SK-N-SH (cell line): ENCODE measurements around the gene CYP21A2. TPM values are rescaled to one million over a fixed set of nuclear protein-coding genes. Genes with fewer than 3 reads are reported as not detected.

ENCODE experiments used
- CTCF ChIA-PET: fragments of 300-600, 350-600 bp; formaldehyde crosslinking; extraction: SDS; loops from one replicate; lab custom pipeline; 2021; lab: Yijun Ruan, JAX
- POLR2A ChIA-PET: fragments of 350-600 bp; sonication (Branson Sonifier 250); formaldehyde crosslinking; extraction: SDS; loops from one replicate; lab custom pipeline; 2020; ENCODE audit warnings: antibody characterized with exemption, inconsistent platforms; lab: Yijun Ruan, JAX
- DNase-seq: peaks from one replicate; pipeline ENCODE4 v3.0.0; 2012
- H2AFZ ChIP-seq: fragments of 200-600 bp; sonication (generic); 2 replicates; pipeline ENCODE4 v1.8.1; 2016; ENCODE audit warnings: antibody characterized with exemption, mild to moderate bottlenecking, low read depth
- H3F3A ChIP-seq: fragments of 200-600 bp; sonication (generic); replicated peaks from 2 replicates; pipeline ENCODE3; 2016; ENCODE audit warnings: antibody characterized with exemption, mild to moderate bottlenecking; ENCODE audit not compliant: insufficient read depth
- H3K27ac ChIP-seq, 2 experiments: fragments of 200-500 bp in 1 of 2; fragments of 200-600 bp in 1 of 2; sonication (Bioruptor generic) in 1 of 2; sonication (generic), shearing (Covaris generic) in 1 of 2; 2 replicates each; pipeline versions ENCODE4 v1.5.1 to v1.6.1; 2014 to 2016; ENCODE audit warnings: low read depth in 2 of 2, inconsistent platforms in 1 of 2, low read length in 1 of 2, mild to moderate bottlenecking in 1 of 2, mixed read lengths in 1 of 2
- H3K27me3 ChIP-seq: fragments of 200-600 bp; sonication (generic), shearing (Covaris generic); 2 replicates; pipeline ENCODE4 v1.6.1; 2016; ENCODE audit warnings: mixed run types; ENCODE audit not compliant: insufficient read depth
- H3K36me3 ChIP-seq, 2 experiments: fragments of 200-500 bp in 1 of 2; fragments of 200-600 bp in 1 of 2; sonication (Bioruptor generic) in 1 of 2; sonication (generic) in 1 of 2; replicated peaks in 1 of 2; 2 replicates each; pipeline versions ENCODE3 to v1.5.1; 2014 to 2016; ENCODE audit warnings: low read length in 1 of 2, mild to moderate bottlenecking in 1 of 2; ENCODE audit not compliant: insufficient read depth in 2 of 2, control insufficient read depth in 1 of 2
- H3K4me1 ChIP-seq, 2 experiments: fragments of 200-500 bp in 1 of 2; fragments of 200-600 bp in 1 of 2; sonication (Bioruptor generic) in 1 of 2; sonication (generic), shearing (Covaris generic) in 1 of 2; 2 replicates each; pipeline versions ENCODE4 v1.5.1 to v1.6.1; 2014 to 2016; ENCODE audit warnings: low read depth in 1 of 2, low read length in 1 of 2, mixed run types in 1 of 2; ENCODE audit not compliant: insufficient read depth in 2 of 2, control insufficient read depth in 1 of 2
- H3K4me2 ChIP-seq: fragments of 200-600 bp; sonication (generic), shearing (Covaris generic); 2 replicates; pipeline ENCODE4 v1.6.1; 2017; ENCODE audit warnings: mixed run types
- H3K4me3 ChIP-seq, 2 experiments: fragments of 200-500 bp in 1 of 2; fragments of 200-600 bp in 1 of 2; sonication (Bioruptor generic) in 1 of 2; sonication (generic), shearing (Covaris generic) in 1 of 2; 2 replicates each; pipeline versions ENCODE4 v1.5.1 to v1.8.1; 2014 to 2016; ENCODE audit warnings: low read depth in 2 of 2, inconsistent platforms in 1 of 2, low read length in 1 of 2, mild to moderate bottlenecking in 1 of 2, mixed read lengths in 1 of 2, moderate library complexity in 1 of 2
- H3K79me2 ChIP-seq: fragments of 200-600 bp; sonication (generic); 2 replicates; pipeline ENCODE4 v1.8.1; 2017; ENCODE audit warnings: mild to moderate bottlenecking; ENCODE audit not compliant: insufficient read depth
- H3K9ac ChIP-seq: fragments of 200-600 bp; sonication (generic); 2 replicates; pipeline ENCODE4 v1.6.1; 2017; ENCODE audit warnings: mixed run types
- H3K9me2 ChIP-seq: fragments of 200-600 bp; sonication (generic); 2 replicates; pipeline ENCODE4 v1.6.1; 2017; ENCODE audit warnings: mixed run types
- H3K9me3 ChIP-seq: fragments of 200-600 bp; sonication (generic); 2 replicates; pipeline ENCODE4 v1.6.1; 2017; ENCODE audit warnings: mixed run types, mild to moderate bottlenecking, moderate library complexity
- H4K20me1 ChIP-seq: fragments of 200-600 bp; sonication (generic); 2 replicates; pipeline ENCODE4 v1.6.1; 2017; ENCODE audit warnings: mild to moderate bottlenecking, mixed run types; ENCODE audit not compliant: insufficient read depth
- EP300 ChIP-seq, 2 experiments: IDR thresholded peaks; 2 replicates each; pipeline versions ENCODE4 v1.4.0 to v1.6.1; 2012; ENCODE audit warnings: borderline replicate concordance in 1 of 2, low read depth in 1 of 2, low read length in 1 of 2
- FOXJ3 ChIP-seq: sonication (generic); formaldehyde crosslinking; IDR thresholded peaks from 2 replicates; pipeline ENCODE4 v1.5.1; 2020; ENCODE audit warnings: mild to moderate bottlenecking, missing genetic modification reagents
- GABPA ChIP-seq: IDR thresholded peaks from 2 replicates; pipeline ENCODE4 v1.4.0; 2012; ENCODE audit warnings: low read depth, mild to moderate bottlenecking
- GATA2 ChIP-seq: sonication (generic); formaldehyde crosslinking; IDR thresholded peaks from 2 replicates; pipeline ENCODE4 v1.5.0; 2020; ENCODE audit warnings: mild to moderate bottlenecking, missing genetic modification reagents
- JUND ChIP-seq: IDR thresholded peaks from 2 replicates; pipeline ENCODE4 v1.4.0; 2012
- MEF2A ChIP-seq: IDR thresholded peaks from 2 replicates; pipeline ENCODE4 v1.4.0; 2012; ENCODE audit warnings: low read depth, borderline replicate concordance
- NRF1 ChIP-seq: IDR thresholded peaks from 2 replicates; pipeline ENCODE4 v1.6.1; 2012; ENCODE audit warnings: low read depth, mild to moderate bottlenecking, low read length
- PBX3 ChIP-seq: IDR thresholded peaks from 2 replicates; pipeline ENCODE4; 2012
- POLR2AphosphoS5 ChIP-seq: IDR thresholded peaks from 2 replicates; pipeline ENCODE4 v1.6.1; 2012; ENCODE audit warnings: low read depth, low read length
- RAD21 ChIP-seq: IDR thresholded peaks from 2 replicates; pipeline ENCODE4 v1.6.1; 2012; ENCODE audit warnings: mild to moderate bottlenecking, low read length
- RCOR1 ChIP-seq: fragments of 150-350 bp; IDR thresholded peaks from 2 replicates; pipeline ENCODE4 v1.6.1; 2017; ENCODE audit warnings: antibody characterized with exemption, low read length
- RFX5 ChIP-seq: IDR thresholded peaks from 2 replicates; pipeline ENCODE4 v1.6.1; 2012; ENCODE audit warnings: mild to moderate bottlenecking, improper control_type of control experiment, low read length
- RXRA ChIP-seq: IDR thresholded peaks from 2 replicates; pipeline ENCODE4 v1.4.0; 2012; ENCODE audit warnings: low read depth, mild to moderate bottlenecking, borderline replicate concordance
- SIN3A ChIP-seq: IDR thresholded peaks from 2 replicates; pipeline ENCODE4 v1.6.1; 2012; ENCODE audit warnings: low read depth, mild to moderate bottlenecking, low read length, moderate library complexity, borderline replicate concordance
- TCF12 ChIP-seq: IDR thresholded peaks from 2 replicates; pipeline ENCODE4 v1.4.0; 2012
- TEAD4 ChIP-seq: IDR thresholded peaks from 2 replicates; pipeline ENCODE4 v1.4.0; 2012; ENCODE audit warnings: mild to moderate bottlenecking, borderline replicate concordance; ENCODE audit not compliant: insufficient read depth
- YY1 ChIP-seq: IDR thresholded peaks from 2 replicates; pipeline ENCODE4 v1.4.0; 2012; ENCODE audit warnings: low read depth, mild to moderate bottlenecking
- WGBS: methylation state at CpG from one replicate; pipeline ENCODE4 v1.1.6; 2017; ENCODE audit warnings: low lambda C conversion rate; 5-methylcytosine and 5-hydroxymethylcytosine counted together
- polyA plus RNA-seq, 3 experiments: library from polyadenylated mRNA; depleted of rRNA; stranded (reverse); fragments of >200 nt; gene quantifications; 2 replicates each; pipeline ENCODE4 v1.2.3, GENCODE V29; 2012

The CYP21A2 gene
- polyA plus RNA-seq, 1 of the 3 experiments (the other 2 are of a cell fraction) = not detected

DNA sequence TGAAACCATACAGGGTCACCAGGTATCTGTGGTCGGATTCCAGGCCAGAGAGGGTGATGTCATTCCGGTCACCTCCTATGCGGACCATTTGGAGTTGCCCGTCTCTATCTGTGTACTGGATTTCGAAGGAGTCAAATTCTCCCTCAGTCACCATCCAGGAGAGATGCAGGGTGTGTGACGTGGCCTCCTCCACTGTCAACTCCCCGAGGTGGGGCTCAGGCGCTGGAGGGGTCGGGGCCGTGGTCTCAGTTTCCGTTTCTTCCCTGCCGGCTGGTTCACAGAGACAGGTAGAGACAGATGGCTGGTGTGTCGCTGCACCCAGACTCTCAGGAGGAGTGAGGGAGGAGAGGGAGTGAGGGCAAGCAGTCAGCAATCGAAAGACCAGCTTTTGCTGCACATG lies 30.7 kb downstream of the CYP21A2 start:
- no peaks in the 10 kb centered on the region for H4K20me1 ChIP-seq
- H3K27ac ChIP-seq = no peak overlapping the region
- H3K4me3 ChIP-seq = no peak overlapping the region
- ChIA-PET CTCF (interaction anchor here (1.1 kb wide), 1 partner anchor 50 kb away, joined by 3 read pairs; no protein-coding TSS in a partner anchor), POLR2A (no interaction called here)
- H3K36me3 ChIP-seq = no peaks in the 10 kb centered on the region
- H3K9me3 ChIP-seq = no peaks in the 10 kb centered on the region
- WGBS = 64% methylated on average over 12 of the region's 14 CpGs
- no peaks in the 10 kb centered on the region for H3F3A ChIP-seq
- H3K79me2 ChIP-seq = no peaks in the 10 kb centered on the region
- no peak overlapping the region for H2AFZ ChIP-seq
- H3K4me1 ChIP-seq = no peaks in the 10 kb centered on the region
- DNase-seq = no peak
- TF ChIP-seq GATA2 (CRISPR knock-in tag) = no peak
- no peak for TF ChIP-seq TEAD4
- no peak for TF ChIP-seq RAD21
- no peak for TF ChIP-seq MEF2A
- TF ChIP-seq PBX3 = no peak
- no peak for TF ChIP-seq RFX5
- no peak for TF ChIP-seq POLR2AphosphoS5
- TF ChIP-seq TCF12 = no peak
- TF ChIP-seq SIN3A = no peak
- TF ChIP-seq JUND = no peak
- TF ChIP-seq EP300 (IDR thresholded peaks at IDR 0.05; ENCODE audit: borderline replicate concordance in 1 of 2, low read depth in 1 of 2, low read length in 1 of 2) = no peak
- TF ChIP-seq YY1 = no peak
- TF ChIP-seq GABPA = no peak
- no peak for TF ChIP-seq RCOR1
- H3K9me2 ChIP-seq = no peaks in the 10 kb centered on the region
- no peak overlapping the region for H3K9ac ChIP-seq
- no peaks in the 10 kb centered on the region; the same call in 1 of the 2 replicates for H3K27me3 ChIP-seq
- no peak overlapping the region for H3K4me2 ChIP-seq

DNA sequence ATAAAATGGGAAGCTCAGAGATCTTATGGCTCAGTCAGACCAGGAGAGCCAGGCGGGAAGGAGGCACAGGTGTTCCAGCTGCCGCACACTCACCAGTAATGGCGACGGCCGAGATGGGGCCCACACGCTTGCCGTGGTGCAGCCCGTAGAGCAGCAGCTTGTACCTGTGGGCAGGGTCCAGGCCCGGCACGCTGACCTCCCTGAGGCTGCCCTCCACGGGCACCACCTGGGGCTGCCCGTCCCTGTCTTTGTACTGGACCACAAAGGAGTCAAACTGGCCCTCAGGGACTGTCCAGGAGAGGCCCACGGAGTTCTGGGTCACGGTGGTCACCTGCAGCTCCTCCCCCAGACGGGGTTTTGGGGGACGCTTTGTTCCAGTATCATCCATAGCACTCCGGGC lies 31.2 kb downstream of the CYP21A2 start:
- TF ChIP-seq FOXJ3 (CRISPR knock-in tag) (no peak), POLR2AphosphoS5 (no peak), TCF12 (no peak), RXRA (no peak), RAD21 (no peak), YY1 (no peak), NRF1 (no peak), SIN3A (no peak), GATA2 (CRISPR knock-in tag) (no peak)
- TF ChIP-seq, all 33 proteins: peak for 0
- ChIA-PET CTCF (interaction anchor here (1.1 kb wide), 1 partner anchor 49 kb away, joined by 3 read pairs; no protein-coding TSS in a partner anchor), POLR2A (no interaction called here)
- no peak overlapping the region for H3K4me2 ChIP-seq
- H3K79me2 ChIP-seq = no peaks in the 10 kb centered on the region
- H3K9ac ChIP-seq = no peak overlapping the region
- no peak overlapping the region for H3K27ac ChIP-seq
- H3F3A ChIP-seq = no peaks in the 10 kb centered on the region
- H3K36me3 ChIP-seq = no peaks in the 10 kb centered on the region
- H2AFZ ChIP-seq = no peak overlapping the region
- H3K4me1 ChIP-seq = no peaks in the 10 kb centered on the region
- H3K27me3 ChIP-seq = no peaks in the 10 kb centered on the region; the same call in 1 of the 2 replicates
- H3K9me2 ChIP-seq = no peaks in the 10 kb centered on the region
- H3K9me3 ChIP-seq = no peaks in the 10 kb centered on the region
- WGBS = 49% methylated on average over 8 of the region's 17 CpGs
- H3K4me3 ChIP-seq = no peak overlapping the region
- DNase-seq = no peak
- H4K20me1 ChIP-seq = no peaks in the 10 kb centered on the region
